Vagina (tissue), 2 donors: Measurements from ENCODE around the gene CNOT6.
"Not testable (repeated sequence)": the region's sequence is repeated elsewhere in the genome, so short reads cannot be mapped to it uniquely, and the experiment has no call there.

Experiments used
- POLR2A ChIP-seq, 2 donors: fragments of 450-650 bp; IDR thresholded peaks; one replicate each; pipeline ENCODE4 v1.6.1; 2017; ENCODE audit warnings: antibody characterized with exemption in 2 of 2, mild to moderate bottlenecking in 2 of 2, moderate library complexity in 2 of 2
- POLR2AphosphoS5 ChIP-seq, 2 donors: sonication (generic); formaldehyde crosslinking; IDR thresholded peaks; one replicate each; pipeline ENCODE4 v1.9.0; 2017; ENCODE audit warnings: antibody characterized with exemption in 2 of 2, mild to moderate bottlenecking in 2 of 2, low read depth in 1 of 2; ENCODE audit not compliant: insufficient read depth in 1 of 2
- TF ChIP-seq, protein P1 (sequence below), 3 experiments: fragments of 450-650 bp in 2 of 3; fragments of 200-600 bp in 1 of 3; sonication (generic) in 1 of 3; IDR thresholded peaks; one replicate each; pipeline ENCODE4 v1.5.1; 2017 to 2019; ENCODE audit warnings: antibody characterized with exemption in 3 of 3, mild to moderate bottlenecking in 2 of 3, moderate library complexity in 2 of 3

DNA sequence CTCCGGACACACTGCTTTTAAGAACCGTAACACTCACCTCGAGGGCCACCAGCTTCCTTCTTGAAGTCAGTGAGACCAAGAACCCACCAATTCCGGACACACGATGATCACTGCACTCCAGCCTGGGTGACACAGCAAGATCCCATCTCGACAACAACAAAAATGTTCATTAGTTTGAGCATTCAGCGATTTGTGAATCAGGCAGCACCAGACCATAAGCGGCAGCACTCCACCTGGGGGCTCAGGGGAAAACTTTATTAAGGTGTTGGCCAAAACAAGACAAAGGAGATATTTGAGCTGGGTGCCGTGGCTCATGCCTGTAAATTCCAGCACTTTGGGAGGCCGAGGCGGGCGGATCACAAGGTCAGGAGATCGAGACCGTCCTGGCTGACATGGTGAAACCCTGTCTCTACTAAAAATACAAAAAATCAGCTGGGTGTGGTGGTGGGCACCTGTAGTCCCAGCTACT is 34.5 kb upstream of the CNOT6 start:
- TF ChIP-seq, protein P1, sequence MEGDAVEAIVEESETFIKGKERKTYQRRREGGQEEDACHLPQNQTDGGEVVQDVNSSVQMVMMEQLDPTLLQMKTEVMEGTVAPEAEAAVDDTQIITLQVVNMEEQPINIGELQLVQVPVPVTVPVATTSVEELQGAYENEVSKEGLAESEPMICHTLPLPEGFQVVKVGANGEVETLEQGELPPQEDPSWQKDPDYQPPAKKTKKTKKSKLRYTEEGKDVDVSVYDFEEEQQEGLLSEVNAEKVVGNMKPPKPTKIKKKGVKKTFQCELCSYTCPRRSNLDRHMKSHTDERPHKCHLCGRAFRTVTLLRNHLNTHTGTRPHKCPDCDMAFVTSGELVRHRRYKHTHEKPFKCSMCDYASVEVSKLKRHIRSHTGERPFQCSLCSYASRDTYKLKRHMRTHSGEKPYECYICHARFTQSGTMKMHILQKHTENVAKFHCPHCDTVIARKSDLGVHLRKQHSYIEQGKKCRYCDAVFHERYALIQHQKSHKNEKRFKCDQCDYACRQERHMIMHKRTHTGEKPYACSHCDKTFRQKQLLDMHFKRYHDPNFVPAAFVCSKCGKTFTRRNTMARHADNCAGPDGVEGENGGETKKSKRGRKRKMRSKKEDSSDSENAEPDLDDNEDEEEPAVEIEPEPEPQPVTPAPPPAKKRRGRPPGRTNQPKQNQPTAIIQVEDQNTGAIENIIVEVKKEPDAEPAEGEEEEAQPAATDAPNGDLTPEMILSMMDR (IDR thresholded peaks at IDR 0.05) = not testable (repeated sequence)
- TF ChIP-seq POLR2A (IDR thresholded peaks at IDR 0.05); POLR2AphosphoS5 (IDR thresholded peaks at IDR 0.05; ENCODE audit: insufficient read depth in 1 of 2, low read depth in 1 of 2): not testable (repeated sequence)
